GM19099 (cell line): ENCODE measurements around the gene COL4A6.

ENCODE experiments used
- POLR2A ChIP-seq: IDR thresholded peaks from 3 replicates; pipeline ENCODE4 v1.6.1; 2011; ENCODE audit warnings: low read depth; ENCODE audit not compliant: insufficient read length; ENCODE audit errors: extremely low read depth

Gene COL4A6

DNA sequence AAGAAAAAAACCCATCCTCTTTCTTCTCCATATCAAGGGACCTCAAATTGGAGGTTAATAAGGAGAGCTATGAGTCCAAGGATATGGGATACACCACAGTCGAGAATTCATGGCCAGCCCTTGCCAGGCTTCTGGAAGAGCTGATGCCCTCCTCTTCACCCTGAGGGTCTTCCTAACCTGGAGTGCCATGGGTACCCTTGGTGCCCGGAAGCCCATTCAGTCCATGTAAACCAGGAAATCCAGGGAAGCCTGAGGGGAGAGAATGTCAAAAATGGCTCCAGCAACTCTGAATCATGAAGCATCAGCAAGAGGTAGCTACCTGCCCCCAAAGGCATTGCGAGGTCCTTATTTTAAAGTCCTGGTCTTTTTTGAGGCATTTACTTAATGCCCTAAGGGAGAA, 268.5 kb downstream of the COL4A6 start:
- TF ChIP-seq POLR2A: no peak

DNA sequence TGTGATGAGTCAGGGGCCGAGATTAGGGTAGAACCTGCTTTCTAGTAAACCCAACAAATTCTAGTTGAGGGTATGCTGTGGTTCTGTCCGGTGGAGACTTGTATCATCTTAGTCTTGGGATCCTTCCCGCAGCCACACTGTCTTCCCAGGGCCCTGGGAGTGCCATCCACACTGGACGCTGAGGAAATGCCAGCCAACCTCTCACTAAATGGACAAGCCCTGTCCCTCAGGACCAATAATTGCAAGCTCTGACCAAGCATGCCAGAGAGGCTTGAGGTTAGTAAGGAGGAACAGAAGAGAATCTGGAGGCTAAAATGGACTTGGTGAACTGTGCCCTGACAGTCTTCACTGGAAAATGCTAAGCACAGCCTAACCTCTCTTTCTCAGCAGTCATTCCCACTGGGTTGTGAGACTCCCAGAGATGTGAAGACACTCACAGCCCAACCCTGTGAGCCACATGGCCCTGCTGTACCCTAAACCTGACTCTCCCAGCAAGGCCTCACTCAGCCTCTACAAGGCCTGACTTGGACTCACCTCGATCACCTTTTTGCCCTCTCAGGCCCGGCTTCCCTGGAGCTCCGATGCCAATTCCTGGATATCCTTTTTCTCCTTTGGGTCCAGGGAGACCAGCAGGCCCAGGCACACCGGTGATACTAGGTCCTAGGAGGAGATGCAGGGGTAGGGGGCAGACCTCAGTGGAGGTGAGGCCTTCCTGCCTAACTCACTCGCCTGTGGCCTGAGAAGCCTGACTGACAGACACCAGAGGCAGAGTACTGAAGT, 269.1 kb downstream of the COL4A6 start:
- TF ChIP-seq POLR2A: no peak

DNA sequence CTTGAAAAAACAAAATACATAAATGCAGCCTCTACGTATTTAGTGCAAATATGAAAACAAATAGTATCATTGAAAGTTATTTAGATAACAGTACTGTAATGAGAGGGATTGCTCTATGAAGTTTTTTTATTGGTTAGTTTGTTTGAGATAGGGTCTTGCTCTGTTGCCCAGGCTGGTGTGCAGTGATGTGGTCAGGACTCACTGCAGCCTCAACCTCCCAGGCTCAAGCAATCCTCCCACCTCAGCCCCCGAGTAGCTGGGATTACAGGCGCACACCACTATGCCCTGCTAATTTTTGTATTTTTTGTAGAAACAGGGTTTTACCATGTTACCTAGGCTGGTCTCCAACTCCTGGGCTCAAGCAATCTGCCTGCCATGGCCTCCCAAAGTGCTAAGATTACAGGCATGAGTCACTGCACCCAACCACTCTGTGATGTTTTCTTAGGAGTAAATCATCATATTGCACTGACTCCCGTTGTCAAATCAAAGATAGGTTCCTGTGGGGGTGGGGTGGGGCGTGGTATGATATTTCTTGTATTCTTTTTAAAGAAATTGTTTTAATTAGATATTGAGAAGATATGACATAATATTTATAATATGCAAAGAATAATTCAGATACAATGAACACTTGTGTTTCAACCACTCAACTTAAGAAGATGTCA, 270.9 kb downstream of the COL4A6 start:
- TF ChIP-seq POLR2A: no peak

DNA sequence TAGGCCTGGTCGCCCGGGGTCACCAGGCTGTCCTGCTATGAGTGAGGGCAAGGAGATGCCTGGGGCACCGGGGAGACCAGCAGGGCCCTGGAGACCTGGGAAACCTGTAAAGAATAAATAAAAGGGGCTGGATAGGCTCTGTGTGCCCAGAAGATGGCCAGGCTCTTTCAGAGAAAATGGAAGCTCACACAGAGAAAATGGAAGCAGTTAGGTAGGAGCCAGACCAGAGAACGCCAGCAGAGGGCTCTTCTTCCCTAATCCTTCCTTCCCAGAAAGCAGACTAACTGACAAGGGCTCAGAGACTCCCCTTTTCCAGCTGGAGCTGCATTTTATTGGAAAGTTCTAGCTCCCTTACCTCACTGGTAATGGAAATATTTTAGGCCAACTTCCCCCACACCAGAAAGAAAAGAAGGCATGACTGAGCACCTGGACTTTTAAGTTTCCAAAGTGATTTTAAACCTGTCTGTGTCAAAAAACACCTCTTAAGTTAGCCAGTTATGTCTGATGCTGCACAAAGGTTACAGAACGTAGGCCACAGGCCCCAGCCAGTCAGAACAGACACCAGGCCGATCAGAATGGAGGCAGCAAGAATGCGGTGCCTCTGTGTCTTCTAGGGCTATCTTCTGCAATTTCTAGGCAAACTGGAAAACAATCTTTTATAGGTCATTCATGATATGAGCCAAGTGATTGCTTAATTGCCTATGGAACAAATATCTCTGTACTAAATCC, 272.7 kb downstream of the COL4A6 start:
- TF ChIP-seq POLR2A: no peak

DNA sequence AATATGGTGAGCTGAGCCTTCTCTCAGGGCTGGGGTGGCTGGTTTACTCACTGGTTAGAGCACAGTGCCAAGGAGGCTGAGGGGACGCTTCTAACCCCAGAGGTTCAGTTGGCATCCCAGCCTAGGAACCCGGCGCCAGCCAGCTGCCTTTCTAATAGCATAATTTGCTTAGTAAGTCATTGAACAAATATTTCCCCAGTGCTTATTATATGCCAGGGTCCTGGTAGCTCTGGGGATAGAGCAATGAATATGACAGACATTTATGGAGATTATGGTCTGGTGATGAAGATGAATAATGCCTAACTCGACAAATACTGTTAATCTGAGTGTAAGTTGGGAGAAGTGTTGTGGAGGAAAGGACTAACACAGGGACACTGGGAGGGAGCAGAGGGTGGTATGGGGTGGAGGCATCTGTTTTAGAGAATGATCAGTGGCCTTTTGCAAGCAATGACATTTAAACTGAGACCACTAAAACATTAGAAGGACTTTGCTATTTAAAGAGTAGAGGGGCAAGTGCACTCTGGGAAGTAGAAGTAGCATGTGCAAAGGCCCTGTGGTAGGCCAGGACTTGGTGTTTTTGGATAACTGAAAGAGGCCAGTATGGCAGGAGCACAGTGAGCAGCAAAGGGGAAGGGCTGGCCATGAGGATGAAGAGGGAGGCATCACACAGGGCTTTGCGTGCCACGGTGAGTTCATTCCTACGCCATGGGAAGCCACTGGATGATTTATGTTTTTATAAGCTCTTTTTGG, 274.7 kb downstream of the COL4A6 start:
- TF ChIP-seq POLR2A: no peak

DNA sequence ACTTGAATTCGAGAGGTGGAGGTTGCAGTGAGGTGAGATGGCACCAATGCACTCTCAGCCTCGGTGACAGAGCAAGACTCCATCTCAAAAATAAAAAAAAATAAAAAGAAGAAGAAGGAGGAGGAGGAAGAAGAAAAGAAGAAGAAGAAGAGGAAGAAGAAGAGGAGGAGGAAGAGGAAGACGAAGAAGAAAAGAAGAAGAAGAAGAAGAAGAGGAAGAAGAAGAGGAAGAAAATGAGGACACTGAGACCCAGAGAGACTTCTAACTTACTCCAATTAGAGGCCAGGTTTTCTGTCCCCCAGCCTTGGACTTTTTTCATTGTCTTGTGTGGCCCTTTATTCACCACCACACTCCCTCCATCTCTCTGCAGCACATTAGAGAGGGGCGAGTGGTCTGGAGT, 276.0 kb downstream of the COL4A6 start:
- TF ChIP-seq POLR2A: no peak

DNA sequence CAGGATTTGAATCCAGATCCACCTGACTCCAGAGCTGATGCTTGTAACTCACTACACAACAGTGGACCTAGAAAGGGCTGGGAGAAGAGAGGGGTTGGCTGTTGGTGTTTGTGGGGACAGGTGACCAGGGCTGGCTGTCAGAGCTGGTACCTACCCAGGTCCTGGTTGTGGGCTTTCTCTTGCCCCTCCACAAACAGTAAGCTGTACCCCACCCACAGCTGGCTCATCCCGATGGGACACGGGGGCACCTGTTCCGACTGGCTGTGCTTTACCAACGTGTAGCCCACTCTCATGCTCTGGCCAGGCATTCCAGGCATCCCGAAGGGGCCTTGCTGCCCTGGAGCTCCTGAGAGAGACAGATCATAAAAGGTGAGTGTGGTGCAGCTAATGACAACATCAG, 277.9 kb downstream of the COL4A6 start:
- TF ChIP-seq POLR2A: no peak

DNA sequence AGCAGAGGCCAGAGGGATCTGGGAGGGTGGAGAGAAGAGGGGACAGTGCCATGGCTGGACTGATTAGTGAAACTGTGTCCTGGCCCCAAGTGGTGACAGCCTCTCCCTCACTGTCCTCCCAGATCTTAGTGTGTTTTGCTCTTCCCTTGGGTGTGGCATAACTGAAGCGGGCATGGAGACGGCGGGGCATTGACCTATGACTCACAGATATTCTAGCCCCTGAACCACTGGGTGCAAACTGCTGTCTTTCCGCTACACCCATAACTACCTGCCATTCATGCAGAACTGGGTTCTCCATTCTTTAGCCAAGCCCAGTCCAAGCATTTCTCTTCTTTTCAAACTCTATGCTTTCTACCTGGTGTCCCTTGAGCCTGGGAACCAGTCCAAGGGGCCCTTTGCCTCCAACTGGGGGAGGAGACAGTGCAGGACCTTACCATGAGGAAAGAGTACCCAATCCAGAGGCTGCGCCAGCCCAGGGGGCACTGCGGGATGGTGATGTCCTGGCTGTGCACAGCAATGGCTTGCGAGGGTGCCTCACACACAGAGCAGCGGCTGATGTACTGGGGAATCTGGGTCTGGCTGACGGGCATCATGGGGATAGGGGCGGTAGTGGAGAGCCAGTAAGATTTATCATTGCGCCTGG, 279.1 kb downstream of the COL4A6 start:
- no peak for TF ChIP-seq POLR2A

DNA sequence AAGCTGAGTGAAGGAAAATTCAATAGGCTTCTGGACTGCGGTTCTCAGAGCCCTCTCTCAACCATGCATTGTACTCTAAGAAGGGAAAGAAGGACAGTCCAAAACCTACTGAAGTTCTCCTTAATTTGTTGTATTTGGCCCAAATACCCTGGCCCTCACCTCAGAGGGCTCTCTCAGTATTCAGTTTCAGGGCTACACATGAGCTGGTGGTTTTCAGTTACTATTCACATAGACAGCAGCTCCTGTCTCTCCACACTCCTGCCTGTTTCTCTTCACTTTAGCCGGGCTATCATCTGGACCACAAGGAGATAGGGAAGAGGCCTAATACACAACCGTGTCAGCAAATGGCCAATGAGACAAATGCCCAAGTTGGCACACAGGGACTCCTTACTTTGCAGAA, 280.6 kb downstream of the COL4A6 start:
- no peak for TF ChIP-seq POLR2A

DNA sequence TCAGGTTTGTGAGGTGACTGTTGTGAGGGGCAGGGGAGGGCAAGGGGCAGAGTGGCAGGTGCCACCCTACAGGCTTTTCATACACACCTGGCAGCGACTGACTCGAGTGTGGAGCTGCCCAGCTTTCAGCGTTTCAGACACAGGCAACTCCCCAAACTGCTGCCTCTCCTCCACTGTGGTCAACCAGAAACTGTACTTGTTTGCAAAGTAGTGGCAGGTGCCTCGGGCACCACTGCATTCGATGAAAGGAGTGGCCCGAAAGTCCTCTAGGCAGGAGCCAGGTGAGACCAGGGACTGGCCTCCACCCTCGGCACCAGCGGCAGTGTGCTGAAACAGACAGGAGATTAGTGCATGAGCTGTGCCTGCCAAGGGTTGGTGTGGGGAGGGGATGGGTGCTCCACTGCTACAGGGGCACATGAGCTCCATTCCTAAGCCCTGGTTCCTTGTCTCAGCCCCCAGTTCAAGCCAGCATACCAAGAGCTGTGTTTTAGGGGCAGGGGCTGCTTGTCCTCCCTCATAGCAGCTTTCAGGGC, 281.2 kb downstream of the COL4A6 start:
- TF ChIP-seq POLR2A: no peak

DNA sequence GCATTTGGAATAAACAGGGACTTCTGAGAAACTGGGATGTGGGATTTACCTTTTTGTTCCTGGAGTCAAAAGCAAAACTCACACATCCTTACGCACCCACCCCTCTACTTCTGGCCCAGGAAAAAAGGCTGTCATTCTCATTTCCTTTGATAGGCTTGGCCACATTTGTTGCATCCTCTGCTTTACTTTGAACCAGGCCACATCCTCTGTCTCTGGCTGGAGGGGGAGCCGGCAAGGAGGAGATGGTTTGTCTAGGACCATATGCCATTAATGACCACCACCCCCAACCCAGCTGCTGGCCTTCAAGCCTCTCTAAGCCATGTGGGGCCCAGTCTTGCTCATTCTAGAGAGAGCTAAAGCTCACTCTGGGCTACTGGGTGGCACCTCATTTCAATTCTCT, 282.1 kb downstream of the COL4A6 start:
- TF ChIP-seq POLR2A: no peak

DNA sequence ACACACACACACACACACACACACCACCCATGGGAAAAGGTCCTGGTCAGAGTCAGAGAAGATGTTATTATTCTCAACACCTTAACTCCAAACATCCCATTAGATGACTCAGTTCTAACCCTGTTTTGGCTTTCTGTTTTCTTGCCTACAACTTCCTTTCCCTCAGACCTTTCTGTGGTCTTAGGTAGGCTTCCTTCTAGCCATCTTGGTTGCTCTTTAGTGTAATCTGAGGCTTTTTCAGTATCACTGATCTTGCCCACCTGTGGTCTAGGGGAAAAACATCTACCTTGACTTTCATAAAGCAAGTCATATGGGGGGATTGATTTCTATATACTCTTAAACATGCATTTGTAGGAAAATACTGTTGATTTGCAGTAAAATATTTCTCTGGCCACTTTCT, 289.7 kb downstream of the COL4A6 start:
- no peak for TF ChIP-seq POLR2A

DNA sequence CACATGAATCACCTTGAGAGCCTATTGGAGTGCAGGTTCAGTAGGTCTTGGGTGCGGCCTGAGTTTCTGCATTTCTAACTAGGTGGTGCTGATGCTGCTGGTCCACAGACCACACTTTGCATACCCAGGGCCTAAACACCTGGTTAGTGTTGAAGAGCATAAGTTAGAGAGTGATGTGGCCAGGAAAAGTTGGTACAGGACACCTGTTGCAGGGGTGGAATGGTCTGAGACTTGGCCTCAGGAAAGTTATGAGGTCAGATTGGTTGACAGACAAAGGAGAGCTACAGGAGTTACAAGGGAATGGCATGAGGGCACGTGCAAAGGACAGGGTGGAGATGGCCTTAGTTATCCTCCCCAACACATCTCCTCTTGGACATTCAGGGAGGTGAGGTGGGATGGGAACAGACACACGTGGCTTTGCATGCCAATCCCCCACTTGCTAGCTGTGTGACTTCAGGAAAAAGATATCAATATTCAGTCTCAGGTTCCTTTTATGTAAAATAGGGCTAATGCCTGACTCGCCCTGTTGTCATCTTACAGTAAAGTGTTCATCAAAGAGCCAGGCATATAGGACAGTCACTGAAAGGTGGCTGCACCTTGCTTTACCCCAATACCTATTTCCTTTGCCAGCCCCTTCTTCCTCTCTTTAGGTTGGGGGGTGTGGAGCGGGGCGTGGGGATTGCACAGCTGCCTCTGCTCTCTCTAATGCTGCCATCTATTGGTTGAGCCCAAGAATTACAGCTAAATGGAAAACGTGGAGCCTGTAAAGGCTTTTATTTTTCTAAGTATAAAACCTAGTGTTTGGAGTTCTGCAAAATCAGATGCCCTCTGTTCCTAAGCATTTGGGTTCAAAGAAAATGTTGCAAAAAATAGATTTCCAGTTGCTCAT, 299.2 kb downstream of the COL4A6 start:
- TF ChIP-seq POLR2A: no peak
